Measurements from ENCODE around the gene NEDD8.
A peak's percentile ranks its signal among the peaks of the same experiment; 100 is the strongest.

Gene NEDD8

GRCh38 chr14:24262821-24263733 lies 30.9 kb upstream of the NEDD8 start, which contains the start of gene TGM1:
Gene TGM1 (minus strand): TSS chr14:24263177. CDS start chr14:24262352, 825 bp downstream.
- DNase-seq, result no peak

GRCh38 chr14:24261969-24262327 lies 29.8 kb upstream of the NEDD8 start:
- no peak for DNase-seq

GRCh38 chr14:24261256-24261968 lies 29.2 kb upstream of the NEDD8 start:
- DNase-seq, result no peak

- no peak for DNase-seq
Observed at GRCh38 chr14:24260780-24261157, 28.6 kb upstream of the NEDD8 start.

GRCh38 chr14:24260026-24260779 lies 28.0 kb upstream of the NEDD8 start:
- DNase-seq, result no peak

- no peak for DNase-seq
Observed at GRCh38 chr14:24259282-24260025, 27.3 kb upstream of the NEDD8 start.

GRCh38 chr14:24258548-24259265 lies 26.5 kb upstream of the NEDD8 start:
- DNase-seq, result no peak

GRCh38 chr14:24258119-24258518 lies 26.0 kb upstream of the NEDD8 start:
- no peak for DNase-seq

GRCh38 chr14:24256960-24257359 lies 24.8 kb upstream of the NEDD8 start:
- no peak for DNase-seq

GRCh38 chr14:24255931-24256711 lies 24.0 kb upstream of the NEDD8 start:
- no peak for DNase-seq

GRCh38 chr14:24255438-24255837 lies 23.3 kb upstream of the NEDD8 start:
- DNase-seq, result no peak

GRCh38 chr14:24254630-24255392 lies 22.6 kb upstream of the NEDD8 start:
- no peak for DNase-seq

- DNase-seq, result no peak
Observed at GRCh38 chr14:24253936-24254335, 21.8 kb upstream of the NEDD8 start.

GRCh38 chr14:24252289-24253124 lies 20.3 kb upstream of the NEDD8 start:
- no peak for DNase-seq

- no peak for DNase-seq
Observed at GRCh38 chr14:24251880-24252288, 19.7 kb upstream of the NEDD8 start.

GRCh38 chr14:24250354-24250753 lies 18.2 kb upstream of the NEDD8 start:
- DNase-seq, result no peak

- DNase-seq, result no peak
Observed at GRCh38 chr14:24249230-24250021, 17.3 kb upstream of the NEDD8 start.

GRCh38 chr14:24247422-24247821 lies 15.3 kb upstream of the NEDD8 start:
- DNase-seq, result peak; percentile 34
